Neuronal stem cell (in vitro differentiated cells): ENCODE results near the gene CHI3L1.

Experiments used
- DNase-seq: peaks from one replicate; pipeline ENCODE4 v3.0.0-alpha.2; 2013; ENCODE audit warnings: low spot score
- H2AFZ ChIP-seq: one replicate; pipeline ENCODE4 v1.6.1; 2013; ENCODE audit warnings: mild to moderate bottlenecking, low read length, inconsistent platforms
- H2AK5ac ChIP-seq: 2 replicates; pipeline ENCODE4 v1.6.1; 2013; ENCODE audit warnings: low read depth, mild to moderate bottlenecking, inconsistent platforms, low read length, moderate library complexity, mixed read lengths
- H2BK120ac ChIP-seq: 2 replicates; pipeline ENCODE4 v1.6.1; 2013; ENCODE audit warnings: low read depth, mild to moderate bottlenecking, inconsistent platforms, low read length, moderate library complexity, mixed read lengths
- H2BK12ac ChIP-seq: one replicate; pipeline ENCODE4 v1.6.1; 2013; ENCODE audit warnings: low read length, inconsistent platforms
- H2BK15ac ChIP-seq: 2 replicates; pipeline ENCODE4 v1.6.1; 2013; ENCODE audit warnings: mild to moderate bottlenecking, low read length, inconsistent platforms, mixed read lengths
- H2BK5ac ChIP-seq: one replicate; pipeline ENCODE4 v1.6.1; 2013; ENCODE audit warnings: inconsistent platforms, mild to moderate bottlenecking, low read length, moderate library complexity
- H3K14ac ChIP-seq: one replicate; pipeline ENCODE4 v1.6.1; 2013; ENCODE audit warnings: low read length, inconsistent platforms
- H3K18ac ChIP-seq: 2 replicates; pipeline ENCODE4 v1.6.1; 2013; ENCODE audit warnings: low read length, inconsistent platforms
- H3K23ac ChIP-seq: 2 replicates; pipeline ENCODE4 v1.6.1; 2013; ENCODE audit warnings: low read depth, mild to moderate bottlenecking, mixed read lengths, low read length, inconsistent platforms; ENCODE audit not compliant: poor library complexity
- H3K27ac ChIP-seq: replicated peaks from 3 replicates; pipeline ENCODE4 v1.5.1; 2013; ENCODE audit warnings: low read length, inconsistent platforms
- H3K27me3 ChIP-seq, 3 experiments: 2 replicates each; pipeline ENCODE4 v1.6.1; 2013; ENCODE audit warnings: low read length in 3 of 3, mild to moderate bottlenecking in 2 of 3, inconsistent platforms in 1 of 3, low read depth in 1 of 3, mixed read lengths in 1 of 3, moderate library complexity in 1 of 3; ENCODE audit not compliant: control insufficient read depth in 3 of 3, insufficient read depth in 3 of 3
- H3K36me3 ChIP-seq, 2 donors: replicated peaks in 1 of 2; 2 replicates each; pipeline ENCODE4 v1.6.1; 2013; ENCODE audit warnings: low read length in 2 of 2; ENCODE audit not compliant: control insufficient read depth in 2 of 2, insufficient read depth in 2 of 2
- H3K4ac ChIP-seq: 2 replicates; pipeline ENCODE4 v1.6.1; 2013; ENCODE audit warnings: inconsistent platforms, mild to moderate bottlenecking, low read length, moderate library complexity
- H3K4me1 ChIP-seq, 2 donors: 1 replicate in 1 of 2; 2 replicates in 1 of 2; pipeline ENCODE4 v1.6.1; 2013; ENCODE audit warnings: low read length in 2 of 2, low read depth in 1 of 2; ENCODE audit not compliant: control insufficient read depth in 2 of 2, insufficient read depth in 1 of 2
- H3K4me2 ChIP-seq: one replicate; pipeline ENCODE4 v1.6.1; 2013; ENCODE audit warnings: mild to moderate bottlenecking, low read length, inconsistent platforms; ENCODE audit not compliant: insufficient read depth, poor library complexity, severe bottlenecking
- H3K4me3 ChIP-seq, 2 donors: 2 replicates each; pipeline ENCODE4 v1.5.1; 2013; ENCODE audit warnings: low read length in 2 of 2, mild to moderate bottlenecking in 2 of 2, inconsistent platforms in 1 of 2, moderate library complexity in 1 of 2
- H3K79me1 ChIP-seq: one replicate; pipeline ENCODE4 v1.6.1; 2013; ENCODE audit warnings: low read depth, mild to moderate bottlenecking, inconsistent platforms, low read length, moderate library complexity
- H3K9ac ChIP-seq: one replicate; pipeline ENCODE4 v1.6.1; 2013; ENCODE audit warnings: mild to moderate bottlenecking, low read depth, low read length, inconsistent platforms; ENCODE audit not compliant: poor library complexity
- H3K9me3 ChIP-seq, 2 donors: replicated peaks in 1 of 2; 2 replicates each; pipeline versions ENCODE3 to v1.6.1; 2013; ENCODE audit warnings: low read length in 2 of 2, mild to moderate bottlenecking in 2 of 2, inconsistent platforms in 1 of 2, low read depth in 1 of 2, mixed read lengths in 1 of 2, moderate library complexity in 1 of 2; ENCODE audit not compliant: control insufficient read depth in 2 of 2, insufficient read depth in 1 of 2
- H4K8ac ChIP-seq: one replicate; pipeline ENCODE4 v1.6.1; 2013; ENCODE audit warnings: low read depth, mild to moderate bottlenecking, inconsistent platforms, low read length, moderate library complexity
- H4K91ac ChIP-seq: one replicate; pipeline ENCODE4 v1.6.1; 2013; ENCODE audit warnings: low read length, low read depth, mild to moderate bottlenecking, inconsistent platforms; ENCODE audit not compliant: poor library complexity
- WGBS, 2 donors: extraction: QIAGEN DNeasy Blood & Tissue Kit; methylation state at CpG; one replicate each; pipeline ENCODE4 v1.1.7; 2013; ENCODE audit warnings: missing lambda C conversion rate in 2 of 2, mixed read lengths in 1 of 2; ENCODE audit not compliant: insufficient read length in 2 of 2, insufficient replicate concordance in 1 of 2; ENCODE audit errors: extremely low coverage in 2 of 2; 5-methylcytosine and 5-hydroxymethylcytosine counted together

The CHI3L1 gene

GRCh38 chr1:203227371-203228083 is 41.0 kb upstream of the CHI3L1 start:
- Histone ChIP-seq H3K9me3 (no peaks in the 10 kb centered on the region), H2AK5ac (no peak overlapping the region), H2BK15ac (no peak overlapping the region), H2BK120ac (no peak overlapping the region), H2AFZ (no peak overlapping the region), H3K4me3 (no peak overlapping the region), H3K18ac (no peak overlapping the region), H2BK5ac (no peak overlapping the region), H3K4me2 (no peak overlapping the region), H3K27me3 (peaks cover 0 to 60% (median 0%) of the 10 kb centered on the region in 3 experiments), H4K8ac (no peak overlapping the region), H3K23ac (no peak overlapping the region), H4K91ac (no peak overlapping the region), H3K9ac (no peak overlapping the region), H3K79me1 (no peaks in the 10 kb centered on the region), H3K36me3 (no peaks in the 10 kb centered on the region), H3K14ac (no peak overlapping the region), H2BK12ac (no peak overlapping the region), H3K27ac (no peak overlapping the region), H3K4me1 (peaks cover 0 to 1% of the 10 kb centered on the region in 2 donors), H3K4ac (no peak overlapping the region)
- no CpG with 5 or more reads among the region's 9 CpGs for WGBS, 2 donors
- DNase-seq = no peak

DNA sequence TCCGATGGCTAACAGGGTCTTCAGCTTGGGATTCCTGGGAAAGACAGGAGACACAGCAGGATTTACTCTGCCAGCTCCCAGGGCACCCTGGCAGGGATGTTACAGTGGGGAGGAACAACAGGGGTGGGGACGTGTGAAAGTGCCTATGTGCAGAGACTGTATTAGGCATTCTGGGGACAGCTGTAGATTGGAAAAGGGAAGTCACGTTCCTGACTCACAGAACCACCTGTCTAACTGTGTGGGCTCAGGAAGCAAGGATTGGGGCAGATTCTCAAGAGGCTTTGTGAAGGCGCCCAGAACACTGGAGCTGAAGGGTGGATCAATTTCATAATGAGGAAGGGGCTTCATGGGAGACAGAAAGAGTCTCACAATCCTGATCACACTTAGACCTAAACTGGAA is 38.6 kb upstream of the CHI3L1 start:
- Histone ChIP-seq H2BK15ac (no peak overlapping the region), H3K4me3 (no peak overlapping the region), H4K91ac (no peak overlapping the region), H3K23ac (no peak overlapping the region), H3K27me3 (peaks cover 0 to 71% (median 0%) of the 10 kb centered on the region in 3 experiments), H3K36me3 (no peaks in the 10 kb centered on the region), H2AK5ac (no peak overlapping the region), H3K14ac (no peak overlapping the region), H4K8ac (no peak overlapping the region), H2BK5ac (no peak overlapping the region), H3K79me1 (no peaks in the 10 kb centered on the region), H2BK12ac (no peak overlapping the region), H3K9ac (no peak overlapping the region), H3K18ac (no peak overlapping the region), H2AFZ (no peak overlapping the region), H3K27ac (no peak overlapping the region), H3K4ac (no peak overlapping the region), H3K4me1 (peaks cover 0 to 1% of the 10 kb centered on the region in 2 donors), H3K9me3 (no peaks in the 10 kb centered on the region), H3K4me2 (no peak overlapping the region), H2BK120ac (no peak overlapping the region)
- no peak for DNase-seq
- no CpG with 5 or more reads among the region's 4 CpGs for WGBS, 2 donors

DNA sequence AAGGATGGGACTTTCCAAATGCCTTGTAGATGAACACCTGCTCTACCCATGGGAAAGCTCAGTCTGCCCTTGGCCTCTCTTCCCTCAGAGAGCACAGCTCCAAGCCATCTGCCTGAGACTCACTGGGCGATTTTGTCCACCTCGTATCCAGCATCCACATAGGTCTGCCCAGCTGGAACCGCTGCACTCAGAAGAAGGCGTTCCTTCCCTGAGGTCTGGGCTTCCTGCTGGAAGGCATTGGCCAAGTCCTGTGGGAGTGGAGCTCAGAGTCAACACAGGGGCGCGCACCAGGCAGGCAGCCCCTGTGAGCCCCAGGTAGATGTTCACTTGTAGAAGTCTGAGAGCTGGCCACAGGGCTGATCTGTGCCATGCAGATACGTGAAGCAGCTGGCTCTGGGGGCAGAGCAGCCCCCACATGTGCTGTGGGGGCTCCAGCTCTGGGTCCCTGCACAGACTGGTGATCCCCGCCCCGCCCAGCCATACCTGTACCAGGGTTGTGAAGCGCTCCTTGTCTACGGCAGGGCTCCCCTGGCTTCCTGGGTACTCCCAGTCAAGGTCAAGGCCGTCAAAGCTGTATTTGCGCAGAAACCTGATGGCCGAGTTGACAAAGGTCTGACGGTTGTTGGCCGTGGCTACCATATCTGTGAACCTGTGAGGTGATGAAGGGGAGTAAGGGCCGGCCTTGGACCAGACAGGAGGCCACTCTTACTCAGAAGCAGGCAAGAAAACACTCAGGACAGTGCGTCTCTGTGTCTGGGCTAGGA is 36.7 kb upstream of the CHI3L1 start:
- Histone ChIP-seq H3K23ac (no peak overlapping the region), H3K4me1 (peaks cover 0 to 1% of the 10 kb centered on the region in 2 donors), H2BK12ac (no peak overlapping the region), H3K9me3 (no peaks in the 10 kb centered on the region), H3K27me3 (peaks cover 0 to 82% (median 0%) of the 10 kb centered on the region in 3 experiments), H3K4ac (no peak overlapping the region), H3K4me2 (no peak overlapping the region), H2BK120ac (no peak overlapping the region), H3K27ac (no peak overlapping the region), H2AK5ac (no peak overlapping the region), H2BK5ac (no peak overlapping the region), H4K91ac (no peak overlapping the region), H2AFZ (no peak overlapping the region), H3K18ac (no peak overlapping the region), H2BK15ac (no peak overlapping the region), H3K36me3 (no peaks in the 10 kb centered on the region), H3K79me1 (no peaks in the 10 kb centered on the region), H3K4me3 (no peak overlapping the region), H3K9ac (no peak overlapping the region), H4K8ac (no peak overlapping the region), H3K14ac (no peak overlapping the region)
- no peak for DNase-seq
- no CpG with 5 or more reads among the region's 18 CpGs for WGBS, 2 donors

DNA sequence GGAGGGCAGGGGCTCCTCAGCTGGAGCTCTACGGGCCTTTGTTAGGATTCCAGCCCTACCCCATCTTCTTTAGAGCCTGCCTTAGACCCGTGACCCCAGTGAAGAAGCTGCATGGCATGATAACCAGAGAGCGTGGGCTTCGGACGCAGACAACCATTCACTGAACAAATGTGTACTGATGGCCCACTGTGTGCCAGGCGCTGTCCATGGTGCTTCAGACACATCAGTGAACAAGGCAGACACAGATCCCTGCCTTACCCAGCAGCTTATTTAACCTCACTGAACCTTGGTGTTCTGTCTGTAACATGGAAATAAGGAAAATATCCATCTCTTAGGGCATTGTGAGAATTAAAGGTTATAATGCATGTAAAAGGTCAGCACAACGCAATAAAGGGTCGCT is 33.4 kb upstream of the CHI3L1 start:
- no peaks in the 10 kb centered on the region for H3K36me3 ChIP-seq
- no peak overlapping the region for H2BK15ac ChIP-seq
- H3K4ac ChIP-seq = no peak overlapping the region
- no peak overlapping the region for H3K4me2 ChIP-seq
- H3K18ac ChIP-seq = no peak overlapping the region
- H3K14ac ChIP-seq = no peak overlapping the region
- H2AFZ ChIP-seq = no peak overlapping the region
- DNase-seq = peak; percentile 29
- H4K8ac ChIP-seq = no peak overlapping the region
- H3K27ac ChIP-seq = no peak overlapping the region
- no peak overlapping the region for H2BK12ac ChIP-seq
- H4K91ac ChIP-seq = no peak overlapping the region
- H3K23ac ChIP-seq = no peak overlapping the region
- no peaks in the 10 kb centered on the region for H3K9me3 ChIP-seq
- peaks cover 0 to 80% (median 0%) of the 10 kb centered on the region in 3 experiments for H3K27me3 ChIP-seq
- peaks cover 0 to 7% of the 10 kb centered on the region in 2 donors for H3K4me1 ChIP-seq
- H2BK120ac ChIP-seq = no peak overlapping the region
- no peak overlapping the region for H3K9ac ChIP-seq
- no peak overlapping the region for H3K4me3 ChIP-seq
- H2BK5ac ChIP-seq = no peak overlapping the region
- H2AK5ac ChIP-seq = no peak overlapping the region
- no CpG with 5 or more reads among the region's 8 CpGs for WGBS, 2 donors
- no peaks in the 10 kb centered on the region for H3K79me1 ChIP-seq
